Keratinocyte (primary cell): Measurements from ENCODE around the gene TSPAN10. TPM values are rescaled to one million over a fixed set of nuclear protein-coding genes. Genes with fewer than 3 reads are reported as not detected.

Source experiments
- DNase-seq: peaks from one replicate; pipeline ENCODE4 v3.0.0-alpha.2; 2011; ENCODE audit warnings: low read depth, missing footprints, low spot score
- FAIRE-seq: peaks from 2 replicates; lab custom pipeline; 2011; peaks lifted over from hg19 to GRCh38; lab: Jason Lieb, UNC
- H2AFZ ChIP-seq: 2 replicates; pipeline ENCODE4 v1.6.0; 2012; ENCODE audit warnings: low read length, control low read depth, inconsistent platforms; ENCODE audit not compliant: control insufficient read depth
- H3K27ac ChIP-seq: 2 replicates; pipeline ENCODE4 v1.5.1; 2011; ENCODE audit warnings: low read length; ENCODE audit not compliant: control insufficient read depth, insufficient read depth
- H3K27me3 ChIP-seq: 3 replicates; pipeline ENCODE4 v1.6.0; 2011; ENCODE audit warnings: low read length; ENCODE audit not compliant: control insufficient read depth, insufficient read depth; ENCODE audit errors: extremely low read depth
- H3K36me3 ChIP-seq, 2 experiments: 2 replicates in 1 of 2; 3 replicates in 1 of 2; pipeline ENCODE4 v1.5.1; 2011; ENCODE audit warnings: low read length in 2 of 2, mild to moderate bottlenecking in 1 of 2; ENCODE audit not compliant: control insufficient read depth in 2 of 2, insufficient read depth in 2 of 2; ENCODE audit errors: extremely low read depth in 1 of 2
- H3K4me1 ChIP-seq: 3 replicates; pipeline ENCODE4 v1.5.1; 2011; ENCODE audit warnings: low read length; ENCODE audit not compliant: control insufficient read depth, insufficient read depth; ENCODE audit errors: extremely low read depth
- H3K4me2 ChIP-seq: 3 replicates; pipeline ENCODE4 v1.6.0; 2011; ENCODE audit warnings: low read depth, low read length; ENCODE audit not compliant: control insufficient read depth, insufficient read depth; ENCODE audit errors: extremely low read depth
- H3K4me3 ChIP-seq, 3 experiments: fragments of 200-600 bp in 1 of 3; sonication (generic) in 1 of 3; 2 replicates in 2 of 3; 3 replicates in 1 of 3; pipeline ENCODE4 v1.5.1; 2011 to 2016; ENCODE audit warnings: low read length in 3 of 3, mild to moderate bottlenecking in 3 of 3, control low read depth in 2 of 3, inconsistent platforms in 1 of 3, low read depth in 1 of 3, mixed read lengths in 1 of 3, mixed run types in 1 of 3, moderate library complexity in 1 of 3; ENCODE audit not compliant: control insufficient read depth in 2 of 3, insufficient read depth in 2 of 3; ENCODE audit errors: extremely low read depth in 1 of 3
- H3K79me2 ChIP-seq: 2 replicates; pipeline ENCODE4 v1.6.0; 2012; ENCODE audit warnings: low read length; ENCODE audit not compliant: control insufficient read depth, insufficient read depth
- H3K9ac ChIP-seq: 3 replicates; pipeline ENCODE4 v1.6.0; 2011; ENCODE audit warnings: low read length; ENCODE audit not compliant: control insufficient read depth, insufficient read depth; ENCODE audit errors: extremely low read depth
- H3K9me1 ChIP-seq: 3 replicates; pipeline ENCODE4 v1.6.0; 2011; ENCODE audit warnings: low read length; ENCODE audit not compliant: control insufficient read depth, insufficient read depth; ENCODE audit errors: extremely low read depth
- H3K9me3 ChIP-seq: 2 replicates; pipeline ENCODE4 v1.5.1; 2012; ENCODE audit warnings: low read depth, low read length; ENCODE audit not compliant: control insufficient read depth
- H4K20me1 ChIP-seq: 3 replicates; pipeline ENCODE4 v1.6.0; 2011; ENCODE audit warnings: low read length; ENCODE audit not compliant: control insufficient read depth, insufficient read depth; ENCODE audit errors: extremely low read depth
- EZH2 ChIP-seq: IDR thresholded peaks from one replicate; pipeline ENCODE4 v1.6.1; 2012; ENCODE audit warnings: inconsistent platforms, mild to moderate bottlenecking, low read length, moderate library complexity
- dilution Hi-C: fragments of 300-500 bp; cut with MboI; formaldehyde crosslinking; loops from one replicate; pipeline ENCODE4 v1.7.0; 2020; ENCODE audit warnings: low sequenced_read_pairs; ENCODE audit not compliant: extremely low pct_ligation_motif_present
- polyA plus RNA-seq, 5 experiments: library from polyadenylated mRNA; depleted of rRNA in 3 of 5; stranded (reverse) in 3 of 5; stranded (forward) in 1 of 5; unstranded in 1 of 5; fragments of >200 nt; gene quantifications; 1 replicate in 1 of 5; 2 replicates in 3 of 5; 3 replicates in 1 of 5; pipeline versions ENCODE4 v1.2.1 to v1.2.3, GENCODE V29; 2011 to 2012; ENCODE audit warnings: missing spikeins in 2 of 5, low read depth in 1 of 5, low replicate concordance in 1 of 5
- TF ChIP-seq, protein P1 (sequence below), 3 experiments: IDR thresholded peaks in 1 of 3; conservative IDR thresholded peaks in 1 of 3; optimal IDR thresholded peaks in 1 of 3; 2 replicates in 2 of 3; 3 replicates in 1 of 3; pipeline versions ENCODE3 to v1.5.1; 2011; ENCODE audit warnings: low read length in 3 of 3, mild to moderate bottlenecking in 3 of 3, moderate library complexity in 2 of 3, control low read depth in 1 of 3, inconsistent platforms in 1 of 3; ENCODE audit not compliant: insufficient read depth in 2 of 3; ENCODE audit errors: extremely low read depth in 1 of 3

Gene TSPAN10
- polyA plus RNA-seq, 1 donor (not counting 4 experiments of a cell fraction or from before 2014, with no cell fraction given), result 0.89 TPM

DNA sequence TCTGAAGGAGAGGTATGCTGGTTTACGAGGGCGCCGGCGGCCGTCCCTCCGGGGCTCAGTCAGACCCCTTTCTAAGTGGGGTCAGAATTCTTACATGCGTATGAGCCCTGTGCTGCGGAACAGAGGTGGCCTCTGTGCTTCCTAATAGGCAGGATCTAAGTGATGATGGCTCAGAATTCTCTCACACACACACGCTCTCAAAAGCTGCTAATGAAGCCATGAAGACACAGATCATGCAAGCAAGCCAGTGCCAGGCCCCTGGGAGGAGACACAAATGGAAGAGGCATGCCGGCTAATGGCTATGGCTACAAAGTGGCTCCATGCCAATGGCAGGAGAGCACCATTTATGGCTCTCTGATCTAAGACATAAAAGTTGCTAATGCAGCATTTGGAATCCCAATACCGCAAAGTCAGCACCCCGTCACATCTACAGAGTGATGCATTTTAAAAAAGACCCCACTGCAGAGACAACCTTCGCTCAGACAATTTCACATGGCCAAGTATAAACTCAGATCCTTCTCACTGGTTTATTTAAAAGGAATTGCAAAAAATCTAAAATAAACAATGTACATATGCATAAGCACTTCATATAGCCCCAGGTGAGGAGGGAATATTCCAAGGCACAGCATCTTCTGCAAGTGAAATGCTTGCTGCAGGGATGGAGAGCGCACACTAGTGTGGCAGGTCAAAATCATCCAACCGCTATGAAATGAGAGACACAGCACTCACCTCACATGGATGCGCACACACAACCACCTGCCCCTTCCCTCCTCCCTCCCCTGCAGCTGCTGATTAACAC lies 24.6 kb upstream of the TSPAN10 start:
- Histone ChIP-seq H3K79me2 (peaks cover 55% of the 10 kb centered on the region), H3K9me1 (peaks cover 3% of the 10 kb centered on the region), H2AFZ (no peak overlapping the region), H3K9ac (no peak overlapping the region), H4K20me1 (peaks cover 19% of the 10 kb centered on the region), H3K4me3 (no peak overlapping the region), H3K27ac (no peak overlapping the region), H3K36me3 (peaks cover 35 to 42% of the 10 kb centered on the region in 2 experiments), H3K9me3 (no peaks in the 10 kb centered on the region), H3K4me1 (no peaks in the 10 kb centered on the region), H3K27me3 (no peaks in the 10 kb centered on the region), H3K4me2 (no peak overlapping the region)
- dilution Hi-C loops, result no loop called here
- TF ChIP-seq, protein P1, sequence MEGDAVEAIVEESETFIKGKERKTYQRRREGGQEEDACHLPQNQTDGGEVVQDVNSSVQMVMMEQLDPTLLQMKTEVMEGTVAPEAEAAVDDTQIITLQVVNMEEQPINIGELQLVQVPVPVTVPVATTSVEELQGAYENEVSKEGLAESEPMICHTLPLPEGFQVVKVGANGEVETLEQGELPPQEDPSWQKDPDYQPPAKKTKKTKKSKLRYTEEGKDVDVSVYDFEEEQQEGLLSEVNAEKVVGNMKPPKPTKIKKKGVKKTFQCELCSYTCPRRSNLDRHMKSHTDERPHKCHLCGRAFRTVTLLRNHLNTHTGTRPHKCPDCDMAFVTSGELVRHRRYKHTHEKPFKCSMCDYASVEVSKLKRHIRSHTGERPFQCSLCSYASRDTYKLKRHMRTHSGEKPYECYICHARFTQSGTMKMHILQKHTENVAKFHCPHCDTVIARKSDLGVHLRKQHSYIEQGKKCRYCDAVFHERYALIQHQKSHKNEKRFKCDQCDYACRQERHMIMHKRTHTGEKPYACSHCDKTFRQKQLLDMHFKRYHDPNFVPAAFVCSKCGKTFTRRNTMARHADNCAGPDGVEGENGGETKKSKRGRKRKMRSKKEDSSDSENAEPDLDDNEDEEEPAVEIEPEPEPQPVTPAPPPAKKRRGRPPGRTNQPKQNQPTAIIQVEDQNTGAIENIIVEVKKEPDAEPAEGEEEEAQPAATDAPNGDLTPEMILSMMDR (optimal IDR thresholded peaks at IDR 0.05 in 1 of 3, IDR thresholded peaks at IDR 0.05 in 1 of 3, conservative IDR thresholded peaks at IDR 0.05 in 1 of 3; ENCODE audit: extremely low read depth in 1 of 3, insufficient read depth in 2 of 3, low read length in 3 of 3), result no peak
- TF ChIP-seq EZH2, result no peak
- FAIRE-seq (no peak), DNase-seq (no peak)

DNA sequence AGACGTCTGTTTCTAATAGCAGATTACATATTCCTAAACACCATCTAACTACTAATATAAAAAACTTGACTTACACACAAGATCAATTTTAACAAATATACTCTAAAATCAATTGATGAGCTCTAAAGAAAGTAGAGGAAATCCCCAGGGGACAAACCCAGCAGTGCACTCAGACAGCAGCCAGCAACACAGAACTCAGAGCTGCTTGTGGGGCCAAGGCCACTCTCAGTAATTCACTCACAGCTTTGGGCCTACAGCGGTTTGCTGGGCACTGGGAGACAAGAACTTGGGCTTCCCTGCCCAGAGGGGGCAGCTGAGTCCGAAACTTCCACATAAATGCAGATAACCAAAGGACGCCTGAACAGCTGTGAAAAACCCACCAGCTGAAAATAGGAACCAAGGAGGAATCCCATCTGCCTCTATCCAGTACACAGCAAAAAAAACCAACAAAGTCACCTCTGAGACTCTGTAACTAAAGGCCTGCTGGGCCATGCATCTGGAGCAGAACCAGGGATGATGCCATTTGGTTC lies 21.5 kb upstream of the TSPAN10 start:
- Histone ChIP-seq H3K9me3 (no peaks in the 10 kb centered on the region), H3K9me1 (no peaks in the 10 kb centered on the region), H3K9ac (no peak overlapping the region), H3K79me2 (peaks cover 48% of the 10 kb centered on the region), H3K36me3 (peaks cover 28 to 29% of the 10 kb centered on the region in 2 experiments), H2AFZ (no peak overlapping the region), H3K27me3 (no peaks in the 10 kb centered on the region), H3K4me3 (no peak overlapping the region), H3K27ac (no peak overlapping the region), H3K4me2 (no peak overlapping the region), H4K20me1 (peaks cover 13% of the 10 kb centered on the region), H3K4me1 (no peaks in the 10 kb centered on the region)
- FAIRE-seq (no peak), DNase-seq (no peak)
- TF ChIP-seq EZH2, result no peak
- TF ChIP-seq, protein P1 (optimal IDR thresholded peaks at IDR 0.05 in 1 of 3, IDR thresholded peaks at IDR 0.05 in 1 of 3, conservative IDR thresholded peaks at IDR 0.05 in 1 of 3; ENCODE audit: extremely low read depth in 1 of 3, insufficient read depth in 2 of 3, low read length in 3 of 3), result no peak
- dilution Hi-C loops, result no loop called here
